ENCODE data around the gene ADGRB3.

ADGRB3 gene

GRCh38 chr6:69146385-69146784 lies 511.3 kb downstream of the ADGRB3 start:
- DNase-seq, result no peak
- Mint-ChIP-seq H3K9me3 (peaks cover 3% of the 10 kb centered on the region), H3K4me3 (no peak overlapping the region), H3K27me3 (no peaks in the 10 kb centered on the region), H3K36me3 (no peaks in the 10 kb centered on the region), H3K27ac (no peak overlapping the region), H3K4me1 (no peaks in the 10 kb centered on the region)
- CTCF ChIA-PET, result no interaction called here

GRCh38 chr6:69155467-69155866 lies 520.4 kb downstream of the ADGRB3 start:
- CTCF ChIA-PET, result no interaction called here
- Mint-ChIP-seq H3K27ac (no peak overlapping the region), H3K4me3 (no peak overlapping the region), H3K9me3 (no peaks in the 10 kb centered on the region), H3K36me3 (no peaks in the 10 kb centered on the region), H3K27me3 (no peaks in the 10 kb centered on the region), H3K4me1 (no peaks in the 10 kb centered on the region)
- DNase-seq, result no peak

- no peak for DNase-seq
- Mint-ChIP-seq H3K27me3 (no peaks in the 10 kb centered on the region), H3K36me3 (no peaks in the 10 kb centered on the region), H3K9me3 (no peaks in the 10 kb centered on the region), H3K4me1 (no peaks in the 10 kb centered on the region), H3K27ac (no peak overlapping the region), H3K4me3 (no peak overlapping the region)
- CTCF ChIA-PET, result no interaction called here
Observed at GRCh38 chr6:69162811-69163210, 527.7 kb downstream of the ADGRB3 start.

GRCh38 chr6:69164564-69165229 lies 529.6 kb downstream of the ADGRB3 start:
- CTCF ChIA-PET, result no interaction called here
- no peaks in the 10 kb centered on the region for H3K4me1 Mint-ChIP-seq
- no peak overlapping the region for H3K27ac Mint-ChIP-seq
- no peak overlapping the region for H3K4me3 Mint-ChIP-seq
- no peaks in the 10 kb centered on the region for H3K36me3 Mint-ChIP-seq
- no peaks in the 10 kb centered on the region for H3K27me3 Mint-ChIP-seq
- DNase-seq, result no peak
- H3K9me3 Mint-ChIP-seq, result no peaks in the 10 kb centered on the region

GRCh38 chr6:69179681-69180080 lies 544.6 kb downstream of the ADGRB3 start:
- Mint-ChIP-seq H3K9me3 (peaks cover 3% of the 10 kb centered on the region), H3K27ac (no peak overlapping the region)
- no peak for DNase-seq

GRCh38 chr6:69180361-69181067 lies 545.4 kb downstream of the ADGRB3 start:
- H3K9me3 Mint-ChIP-seq, result peaks cover 3% of the 10 kb centered on the region
- DNase-seq, result no peak
- H3K36me3 Mint-ChIP-seq, result no peaks in the 10 kb centered on the region
- no peaks in the 10 kb centered on the region for H3K4me1 Mint-ChIP-seq
- CTCF ChIA-PET, result no interaction called here
- H3K4me3 Mint-ChIP-seq, result no peak overlapping the region
- no peak overlapping the region for H3K27ac Mint-ChIP-seq
- H3K27me3 Mint-ChIP-seq, result no peaks in the 10 kb centered on the region

More at GRCh38 chr6:69179681-69180080, 544.6 kb downstream of the ADGRB3 start:
- no peak overlapping the region for H3K4me3 Mint-ChIP-seq
- H3K4me1 Mint-ChIP-seq, result no peaks in the 10 kb centered on the region
- no peaks in the 10 kb centered on the region for H3K36me3 Mint-ChIP-seq
- CTCF ChIA-PET, result no interaction called here
- H3K27me3 Mint-ChIP-seq, result no peaks in the 10 kb centered on the region

- no peak for DNase-seq
- no peak overlapping the region for H3K27ac Mint-ChIP-seq
- H3K27me3 Mint-ChIP-seq, result no peaks in the 10 kb centered on the region
- peaks cover 1% of the 10 kb centered on the region for H3K9me3 Mint-ChIP-seq
- H3K4me3 Mint-ChIP-seq, result no peak overlapping the region
- CTCF ChIA-PET, result no interaction called here
- H3K4me1 Mint-ChIP-seq, result no peaks in the 10 kb centered on the region
- no peaks in the 10 kb centered on the region for H3K36me3 Mint-ChIP-seq
Observed at GRCh38 chr6:69181964-69182363, 546.9 kb downstream of the ADGRB3 start.

GRCh38 chr6:69185276-69185675 lies 550.2 kb downstream of the ADGRB3 start:
- no peaks in the 10 kb centered on the region for H3K27me3 Mint-ChIP-seq
- H3K36me3 Mint-ChIP-seq, result no peaks in the 10 kb centered on the region
- no peak overlapping the region for H3K4me3 Mint-ChIP-seq
- no peak overlapping the region for H3K27ac Mint-ChIP-seq
- DNase-seq, result no peak
- no peaks in the 10 kb centered on the region for H3K4me1 Mint-ChIP-seq
- CTCF ChIA-PET, result no interaction called here
- H3K9me3 Mint-ChIP-seq, result no peaks in the 10 kb centered on the region

- H3K9me3 Mint-ChIP-seq, result no peaks in the 10 kb centered on the region
- no peaks in the 10 kb centered on the region for H3K36me3 Mint-ChIP-seq
- no peaks in the 10 kb centered on the region for H3K4me1 Mint-ChIP-seq
- DNase-seq, result no peak
- no peak overlapping the region for H3K4me3 Mint-ChIP-seq
- no peaks in the 10 kb centered on the region for H3K27me3 Mint-ChIP-seq
- CTCF ChIA-PET, result no interaction called here
- no peak overlapping the region for H3K27ac Mint-ChIP-seq
Observed at GRCh38 chr6:69202768-69203167, 567.7 kb downstream of the ADGRB3 start.

- no peak overlapping the region for H3K27ac Mint-ChIP-seq
- H3K9me3 Mint-ChIP-seq, result peaks cover 2% of the 10 kb centered on the region
- H3K4me3 Mint-ChIP-seq, result no peak overlapping the region
- no peaks in the 10 kb centered on the region for H3K27me3 Mint-ChIP-seq
- CTCF ChIA-PET, result no interaction called here
- no peaks in the 10 kb centered on the region for H3K4me1 Mint-ChIP-seq
- DNase-seq, result no peak
- H3K36me3 Mint-ChIP-seq, result no peaks in the 10 kb centered on the region
Observed at GRCh38 chr6:69216127-69216526, 581.0 kb downstream of the ADGRB3 start.

- Mint-ChIP-seq H3K9me3 (no peaks in the 10 kb centered on the region), H3K4me3 (no peak overlapping the region), H3K27ac (no peak overlapping the region), H3K36me3 (no peaks in the 10 kb centered on the region), H3K4me1 (no peaks in the 10 kb centered on the region), H3K27me3 (no peaks in the 10 kb centered on the region)
- DNase-seq, result no peak
- CTCF ChIA-PET, result no interaction called here
Observed at GRCh38 chr6:69217343-69217742, 582.3 kb downstream of the ADGRB3 start.

- H3K9me3 Mint-ChIP-seq, result no peaks in the 10 kb centered on the region
- CTCF ChIA-PET, result no interaction called here
- H3K36me3 Mint-ChIP-seq, result no peaks in the 10 kb centered on the region
- H3K27me3 Mint-ChIP-seq, result no peaks in the 10 kb centered on the region
- no peak overlapping the region for H3K4me3 Mint-ChIP-seq
- H3K4me1 Mint-ChIP-seq, result no peaks in the 10 kb centered on the region
- DNase-seq, result no peak
- no peak overlapping the region for H3K27ac Mint-ChIP-seq
Observed at GRCh38 chr6:69220375-69220774, 585.3 kb downstream of the ADGRB3 start.

- H3K9me3 Mint-ChIP-seq, result peaks cover 4% of the 10 kb centered on the region
- no peaks in the 10 kb centered on the region for H3K4me1 Mint-ChIP-seq
- H3K36me3 Mint-ChIP-seq, result no peaks in the 10 kb centered on the region
- no peak for DNase-seq
- CTCF ChIA-PET, result no interaction called here
- H3K27me3 Mint-ChIP-seq, result peaks cover 7% of the 10 kb centered on the region
- H3K4me3 Mint-ChIP-seq, result no peak overlapping the region
- H3K27ac Mint-ChIP-seq, result no peak overlapping the region
Observed at GRCh38 chr6:69232008-69232407, 596.9 kb downstream of the ADGRB3 start.

- CTCF ChIA-PET, result no interaction called here
- DNase-seq, result no peak
- Mint-ChIP-seq H3K27ac (no peak overlapping the region), H3K4me3 (no peak overlapping the region), H3K4me1 (no peaks in the 10 kb centered on the region), H3K36me3 (no peaks in the 10 kb centered on the region), H3K9me3 (peaks cover 4% of the 10 kb centered on the region), H3K27me3 (peaks cover 7% of the 10 kb centered on the region)
Observed at GRCh38 chr6:69232496-69232895, 597.4 kb downstream of the ADGRB3 start.

- H3K36me3 Mint-ChIP-seq, result no peaks in the 10 kb centered on the region
- CTCF ChIA-PET, result no interaction called here
- H3K4me1 Mint-ChIP-seq, result no peaks in the 10 kb centered on the region
- peaks cover 4% of the 10 kb centered on the region for H3K9me3 Mint-ChIP-seq
- no peak overlapping the region for H3K27ac Mint-ChIP-seq
- peak; percentile 72 for DNase-seq
- no peak overlapping the region for H3K4me3 Mint-ChIP-seq
- H3K27me3 Mint-ChIP-seq, result peaks cover 7% of the 10 kb centered on the region
Observed at GRCh38 chr6:69232911-69233448, 597.9 kb downstream of the ADGRB3 start.

Measured in activated naive CD4-positive, alpha-beta T cell treated with anti-CD3 and anti-CD28 coated beads, Interleukin-2, amount 10 ng/mL, durations not matched to agents 7 days and 5 days (primary cell).